PC-9 (cell line): Measurements from ENCODE around the gene CDC5L. TPM values are rescaled to one million over a fixed set of nuclear protein-coding genes. Genes with fewer than 3 reads are reported as not detected.

Source experiments
- BruUV-seq: library from RNA; stranded (reverse); fragments of 400-500 nt; replicated peaks from 2 replicates; lab custom pipeline; 2021; lab: Mats Ljungman, UMichigan
- CTCF ChIA-PET: fragments of 300-600 bp; sonication (Branson Sonifier 250); formaldehyde crosslinking; loops from one replicate; lab custom pipeline; 2022; ENCODE audit warnings: antibody characterized with exemption; lab: Charles Lee
- POLR2A ChIA-PET: fragments of 300-600 bp; sonication (Branson Sonifier 250); formaldehyde crosslinking; loops from one replicate; lab custom pipeline; 2022; ENCODE audit warnings: antibody characterized with exemption; ENCODE audit not compliant: unreplicated experiment; lab: Charles Lee
- DNase-seq, 2 experiments: peaks; one replicate each; pipeline versions ENCODE4 v3.0.0 to v3.0.0-alpha.2; 2015 to 2022; ENCODE audit warnings: mixed read lengths in 1 of 2
- H2AFZ ChIP-seq: fragments of 200-600 bp; sonication (generic); 2 replicates; pipeline ENCODE4 v1.8.1; 2017; ENCODE audit warnings: antibody characterized with exemption
- H3F3A ChIP-seq: fragments of 200-600 bp; sonication (generic); 2 replicates; pipeline ENCODE4 v1.8.1; 2017; ENCODE audit warnings: antibody characterized with exemption, mild to moderate bottlenecking, low read depth; ENCODE audit not compliant: insufficient read depth
- H3K27ac ChIP-seq: fragments of 200-600 bp; sonication (generic); 2 replicates; pipeline ENCODE4 v1.6.1; 2016; ENCODE audit warnings: mixed run types
- H3K27me3 ChIP-seq: fragments of 200-600 bp; sonication (generic); 2 replicates; pipeline ENCODE4 v1.6.1; 2016; ENCODE audit warnings: low read depth, mixed run types; ENCODE audit not compliant: insufficient read depth
- H3K36me3 ChIP-seq: fragments of 200-600 bp; sonication (generic); 2 replicates; pipeline ENCODE4 v1.6.1; 2016; ENCODE audit warnings: low read depth, mixed run types
- H3K4me1 ChIP-seq: fragments of 200-600 bp; sonication (generic); replicated peaks from 2 replicates; pipeline ENCODE4 v1.6.1; 2016; ENCODE audit warnings: mixed run types; ENCODE audit not compliant: insufficient read depth
- H3K4me2 ChIP-seq: fragments of 200-600 bp; sonication (generic); 2 replicates; pipeline ENCODE4 v1.6.1; 2017; ENCODE audit warnings: mixed run types
- H3K4me3 ChIP-seq: fragments of 200-600 bp; sonication (generic); 2 replicates; pipeline ENCODE4 v1.6.1; 2016; ENCODE audit warnings: mixed run types
- H3K79me2 ChIP-seq: fragments of 200-600 bp; sonication (generic); 2 replicates; pipeline ENCODE4 v1.6.1; 2017; ENCODE audit warnings: low read depth, mixed run types
- H3K9me2 ChIP-seq: fragments of 200-600 bp; sonication (generic); 2 replicates; pipeline ENCODE4 v1.8.1; 2017; ENCODE audit warnings: mild to moderate bottlenecking; ENCODE audit not compliant: insufficient read depth
- H3K9me3 ChIP-seq: fragments of 200-600 bp; sonication (generic); 2 replicates; pipeline ENCODE4 v1.8.1; 2016; ENCODE audit warnings: low read depth; ENCODE audit not compliant: insufficient read depth
- H4K20me1 ChIP-seq: fragments of 200-600 bp; sonication (generic); 2 replicates; pipeline ENCODE4 v1.8.1; 2017; ENCODE audit not compliant: insufficient read depth
- CTCF ChIP-seq: fragments of 200-600 bp; sonication (generic); conservative IDR thresholded peaks from 2 replicates; pipeline ENCODE4 v1.6.1; 2017; ENCODE audit warnings: mixed run types, antibody characterized with exemption, mild to moderate bottlenecking, moderate library complexity
- EZH2 ChIP-seq: fragments of 200-600 bp; sonication (generic); IDR thresholded peaks from 2 replicates; pipeline ENCODE4 v1.8.0; 2017; ENCODE audit warnings: antibody characterized with exemption, low read depth
- intact Hi-C: fragments of 100-400 bp; cut with micrococcal nuclease; formaldehyde crosslinking; loops from one replicate; pipeline ENCODE4 v1.10.0; 2022; ENCODE audit not compliant: unreplicated experiment
- total RNA-seq: library from RNA; stranded (reverse); gene quantifications from 2 replicates; pipeline ENCODE4 v1.2.3, GENCODE V29; 2021

Gene CDC5L
- total RNA-seq, 1 experiment from 2014 or later, result 24.0 TPM

- H3K9me3 ChIP-seq, result no peaks in the 10 kb centered on the region
- H4K20me1 ChIP-seq, result peaks cover 30% of the 10 kb centered on the region
- no TSS peak for BruUV-seq
- H2AFZ ChIP-seq, result no peak overlapping the region
- peaks cover 12% of the 10 kb centered on the region for H3F3A ChIP-seq
- TF ChIP-seq CTCF (no peak), EZH2 (no peak)
- H3K4me2 ChIP-seq, result no peak overlapping the region
- H3K36me3 ChIP-seq, result 0 out of 2 replicates have a peak, but pooled peaks cover 26% of the 10 kb centered on the region
- DNase-seq, result no peak
- ChIA-PET POLR2A (interaction anchor here (0.7 kb wide), 1 partner anchor 1140 kb away, joined by 7 read pairs; no protein-coding TSS in a partner anchor), CTCF (interaction anchor here (1.3 kb wide), 1 partner anchor 28 kb away, joined by 4 read pairs; no protein-coding TSS in a partner anchor)
- H3K27ac ChIP-seq, result no peak overlapping the region
- H3K9me2 ChIP-seq, result no peaks in the 10 kb centered on the region
- H3K4me3 ChIP-seq, result no peak overlapping the region
- intact Hi-C loops, result no loop called here
- no peaks in the 10 kb centered on the region for H3K79me2 ChIP-seq
- H3K27me3 ChIP-seq, result no peaks in the 10 kb centered on the region
- H3K4me1 ChIP-seq, result peaks cover 11% of the 10 kb centered on the region; the same call in 1 of the 2 replicates
These were observed 44.7 kb downstream of the CDC5L start for GRCh38 chr6:44432227-44432626.

GRCh38 chr6:44432726-44433125 lies 45.2 kb downstream of the CDC5L start:
- peaks cover 33% of the 10 kb centered on the region for H4K20me1 ChIP-seq
- H3K4me2 ChIP-seq, result no peak overlapping the region
- peaks cover 12% of the 10 kb centered on the region for H3F3A ChIP-seq
- TF ChIP-seq EZH2 (no peak), CTCF (no peak)
- DNase-seq, result no peak
- H2AFZ ChIP-seq, result no peak overlapping the region
- H3K4me1 ChIP-seq, result peaks cover 11% of the 10 kb centered on the region; the same call in 1 of the 2 replicates
- no peaks in the 10 kb centered on the region for H3K27me3 ChIP-seq
- no peaks in the 10 kb centered on the region for H3K79me2 ChIP-seq
- H3K27ac ChIP-seq, result no peak overlapping the region
- H3K9me3 ChIP-seq, result no peaks in the 10 kb centered on the region
- H3K9me2 ChIP-seq, result no peaks in the 10 kb centered on the region
- BruUV-seq, result no TSS peak
- no peak overlapping the region for H3K4me3 ChIP-seq
- ChIA-PET POLR2A (no interaction called here), CTCF (no interaction called here)
- H3K36me3 ChIP-seq, result 0 out of 2 replicates have a peak, but pooled peaks cover 26% of the 10 kb centered on the region
- intact Hi-C loops, result no loop called here

GRCh38 chr6:44435500-44435899 lies 48.0 kb downstream of the CDC5L start:
- no peaks in the 10 kb centered on the region for H3K79me2 ChIP-seq
- BruUV-seq, result no TSS peak
- no peak for TF ChIP-seq EZH2
- TF ChIP-seq CTCF, result no peak
- H3K9me3 ChIP-seq, result no peaks in the 10 kb centered on the region
- H2AFZ ChIP-seq, result no peak overlapping the region
- no peak overlapping the region for H3K4me2 ChIP-seq
- no peak for DNase-seq
- intact Hi-C loops, result no loop called here
- no peaks in the 10 kb centered on the region for H3K27me3 ChIP-seq
- CTCF ChIA-PET, result interaction anchor here (0.7 to 1.0 kb wide), 2 partner anchors 21 to 92 kb away, joined by 6 read pairs; no protein-coding TSS in a partner anchor
- H3F3A ChIP-seq, result peaks cover 6% of the 10 kb centered on the region
- POLR2A ChIA-PET, result interaction anchor here (0.6 kb wide), 1 partner anchor 30 kb away, joined by 4 read pairs; no protein-coding TSS in a partner anchor
- no peaks in the 10 kb centered on the region for H3K9me2 ChIP-seq
- H3K36me3 ChIP-seq, result peaks cover 28% of the 10 kb centered on the region; the same call in 1 of the 2 replicates
- peaks cover 11% of the 10 kb centered on the region; the same call in 1 of the 2 replicates for H3K4me1 ChIP-seq
- H3K27ac ChIP-seq, result no peak overlapping the region
- peaks cover 33% of the 10 kb centered on the region for H4K20me1 ChIP-seq
- no peak overlapping the region for H3K4me3 ChIP-seq
